Ovary (tissue), 9 donors: Measurements from ENCODE around the gene KIF3C. TPM values are rescaled to one million over a fixed set of nuclear protein-coding genes. Genes with fewer than 3 reads are reported as not detected.
"Not testable (repeated sequence)": the region's sequence is repeated elsewhere in the genome, so short reads cannot be mapped to it uniquely, and the experiment has no call there.

Source experiments
- DNase-seq, 5 donors: peaks; one replicate each; pipeline ENCODE4 v3.0.0-alpha.2; 2019 to 2020
- H3K27ac ChIP-seq, 2 donors: fragments of 200-600 bp; one replicate each; pipeline versions ENCODE4 v1.5.1 to v1.8.0; 2019 to 2022
- H3K27me3 ChIP-seq: fragments of 200-600 bp; one replicate; pipeline ENCODE4 v1.8.0; 2022
- H3K36me3 ChIP-seq: fragments of 200-600 bp; sonication (generic); one replicate; pipeline ENCODE4 v1.5.1; 2019
- H3K4me1 ChIP-seq: one replicate; pipeline ENCODE4 v1.8.1; 2013; ENCODE audit warnings: mild to moderate bottlenecking, moderate library complexity; ENCODE audit not compliant: insufficient read depth
- H3K4me3 ChIP-seq: fragments of 200-600 bp; sonication (generic); one replicate; pipeline ENCODE4 v1.5.1; 2017
- H3K9me3 ChIP-seq, 2 donors: fragments of 200-600 bp in 1 of 2; sonication (generic) in 1 of 2; one replicate each; pipeline versions ENCODE4 v1.5.1 to v1.8.1; 2013 to 2019; ENCODE audit warnings: mild to moderate bottlenecking in 1 of 2, moderate library complexity in 1 of 2
- CTCF ChIP-seq, 3 donors: fragments of 450-650 bp in 2 of 3; fragments of 200-600 bp in 1 of 3; IDR thresholded peaks; one replicate each; pipeline versions ENCODE4 v1.5.1 to v1.8.0; 2016 to 2022; ENCODE audit warnings: antibody characterized with exemption in 3 of 3, mild to moderate bottlenecking in 1 of 3
- EP300 ChIP-seq: sonication (generic); formaldehyde crosslinking; IDR thresholded peaks from one replicate; pipeline ENCODE4 v1.6.1; 2017; ENCODE audit warnings: antibody characterized with exemption
- POLR2A ChIP-seq: fragments of 450-650 bp; IDR thresholded peaks from one replicate; pipeline ENCODE4 v1.6.1; 2017; ENCODE audit warnings: antibody characterized with exemption, mild to moderate bottlenecking, moderate library complexity
- WGBS, 3 donors: extraction: QIAGEN DNeasy Blood & Tissue Kit in 1 of 3; methylation state at CpG; one replicate each; pipeline versions ENCODE4 v1.1.5 to v1.1.7; 2013 to 2017; 5-methylcytosine and 5-hydroxymethylcytosine counted together
- intact Hi-C, 4 donors: fragments of 100-400 bp; cut with DNase I; formaldehyde crosslinking; loops; one replicate each; pipeline versions ENCODE4 v1.11.0 to v1.15.1; 2022 to 2023
- polyA plus RNA-seq, 2 donors: library from polyadenylated mRNA; stranded (reverse); fragments of 200-250 nt in 1 of 2; fragments of 350-450 nt in 1 of 2; fragmentation: Illumina TruSeq in 1 of 2; extraction: RNeasy Lipid Tissue Mini Kit (QIAGEN cat#74804) in 1 of 2; gene quantifications; one replicate each; pipeline ENCODE4 v1.2.3, GENCODE V29; 2013 to 2014
- total RNA-seq, 7 donors: library from RNA; depleted of rRNA in 2 of 7; stranded (reverse); fragments of >200 nt in 2 of 7; fragmentation: NEBNext Ultra II Directional in 3 of 7; extraction: Animal tissue kit (Norgen Biotek cat#: 25700) in 3 of 7; gene quantifications; one replicate each; pipeline versions ENCODE4 v1.1.0 to v1.2.4, GENCODE V29; 2016 to 2023
- donor health status: DM: no; HTN: no; CAD: no; lungs with moderate emphysema.
- donor health status: DM: no; HTN: no; CAD: no.
- donor health status: Bipolar disorder and iron deficiency.
- donor health status: DM: yes; HTN: yes; CAD: no.
- donor health status: DM: no; HTN: no; CAD: no.
- donor health status: DM: yes; HTN: yes; CAD: no.

Gene KIF3C
- total and polyA plus RNA-seq, 9 donors: 5.1 to 16.0 (median 8.1) TPM

GRCh38 chr2:26001743-26002351 lies 19.6 kb upstream of the KIF3C start:
- Histone ChIP-seq H3K4me1 (peaks cover 9% of the 10 kb centered on the region), H3K9me3 (no peaks in the 10 kb centered on the region), H3K36me3 (no peaks in the 10 kb centered on the region), H3K27me3 (no peaks in the 10 kb centered on the region), H3K4me3 (no peak overlapping the region), H3K27ac (peak overlapping the region in 1 of 2 donors; percentile 23)
- no peak for TF ChIP-seq CTCF (IDR thresholded peaks at IDR 0.05)
- no peak for TF ChIP-seq EP300
- TF ChIP-seq POLR2A: no peak
- DNase-seq: peak; percentile 59 to 84 (median 69)
- WGBS, 3 donors: 10 to 16% (median 10%) methylated on average over 4 of the region's 4 CpGs
- intact Hi-C loops: no loop called here

GRCh38 chr2:26000561-26001082 lies 18.3 kb upstream of the KIF3C start:
- H3K9me3 ChIP-seq: no peaks in the 10 kb centered on the region
- intact Hi-C loops: no loop called here
- no peak for TF ChIP-seq EP300
- TF ChIP-seq CTCF (IDR thresholded peaks at IDR 0.05): no peak
- TF ChIP-seq POLR2A: no peak
- no peak for DNase-seq
- no peaks in the 10 kb centered on the region for H3K27me3 ChIP-seq
- no peak overlapping the region for H3K27ac ChIP-seq
- no peak overlapping the region for H3K4me3 ChIP-seq
- H3K36me3 ChIP-seq: no peaks in the 10 kb centered on the region
- peaks cover 9% of the 10 kb centered on the region for H3K4me1 ChIP-seq
- WGBS, 3 donors: 68 to 81% (median 69%) methylated on average over 5 of the region's 5 CpGs

- not testable (repeated sequence) for DNase-seq, H3K27ac ChIP-seq, H3K4me3 ChIP-seq, H3K36me3 ChIP-seq, H3K4me1 ChIP-seq, H3K9me3 ChIP-seq, H3K27me3 ChIP-seq
- 77 to 81% (median 81%) methylated on average over 7 of the region's 7 CpGs for whole genome bisulfite sequencing, 3 donors
- intact Hi-C loops: loop anchor here in 1 of 4 donors (10.0 kb wide), 1 partner anchor 145 kb away; no protein-coding TSS in a partner anchor
Observed at GRCh38 chr2:25999406-25999805, 17.1 kb upstream of the KIF3C start.

DNA sequence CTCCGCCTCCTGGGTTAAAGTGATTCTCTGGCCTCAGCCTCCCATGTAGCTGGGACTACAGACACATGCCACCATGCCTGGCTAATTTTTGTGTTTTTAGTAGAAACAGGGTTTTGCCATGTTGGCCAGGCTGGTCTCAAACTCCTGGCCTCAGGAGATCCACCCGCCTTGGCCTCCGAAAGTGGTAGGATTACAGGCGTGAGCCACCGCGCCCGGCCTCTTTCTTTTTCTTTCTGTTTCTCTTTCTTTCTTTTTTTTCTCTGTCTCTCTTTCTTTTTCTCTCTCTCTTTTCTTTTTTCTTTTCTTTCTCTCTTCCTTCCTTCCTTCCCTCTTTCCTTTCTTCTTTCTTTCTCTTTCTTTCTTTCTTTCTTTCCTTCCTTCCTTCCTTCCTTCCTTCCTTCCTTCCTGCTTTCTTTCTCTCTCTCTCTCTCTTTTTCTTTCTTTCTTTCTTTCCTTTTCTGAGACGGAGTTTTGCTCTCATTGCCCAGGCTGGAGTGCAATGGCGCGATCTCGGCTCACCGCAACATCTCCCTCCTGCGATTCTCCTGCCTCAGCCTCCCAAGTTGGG lies 16.6 kb upstream of the KIF3C start:
- H3K4me3 ChIP-seq, H3K36me3 ChIP-seq, H3K4me1 ChIP-seq, H3K27me3 ChIP-seq, H3K9me3 ChIP-seq, H3K27ac ChIP-seq, DNase-seq: not testable (repeated sequence)
- WGBS, 3 donors: 96 to 97% (median 96%) methylated on average over 13 of the region's 13 CpGs
- intact Hi-C loops: loop anchor here in 1 of 4 donors (10.0 kb wide), 1 partner anchor 146 kb away; no protein-coding TSS in a partner anchor

- no peak overlapping the region for H3K27ac ChIP-seq
- no peak overlapping the region for H3K4me3 ChIP-seq
- no peaks in the 10 kb centered on the region for H3K36me3 ChIP-seq
- peaks cover 2% of the 10 kb centered on the region for H3K4me1 ChIP-seq
- TF ChIP-seq CTCF (IDR thresholded peaks at IDR 0.05) (no peak), EP300 (no peak), POLR2A (no peak)
- no peak for DNase-seq
- intact Hi-C loops: loop anchor here in 1 of 4 donors (10.0 kb wide), 1 partner anchor 148 kb away; no protein-coding TSS in a partner anchor
- no peaks in the 10 kb centered on the region for H3K27me3 ChIP-seq
- 66 to 86% (median 72%) methylated on average over 1 of the region's 1 CpG for WGBS, 3 donors
- no peaks in the 10 kb centered on the region for H3K9me3 ChIP-seq
Observed at GRCh38 chr2:25996844-25997243, 14.5 kb upstream of the KIF3C start.
